ENCODE measurements around the gene LCMT2. TPM values are rescaled to one million over a fixed set of nuclear protein-coding genes. Genes with fewer than 3 reads are reported as not detected.

The LCMT2 gene
- total and polyA plus RNA-seq, 2 of the 8 experiments (the other 6 are each of a cell fraction or from before 2014, with no cell fraction given) = 11.2 to 11.9 TPM

DNA sequence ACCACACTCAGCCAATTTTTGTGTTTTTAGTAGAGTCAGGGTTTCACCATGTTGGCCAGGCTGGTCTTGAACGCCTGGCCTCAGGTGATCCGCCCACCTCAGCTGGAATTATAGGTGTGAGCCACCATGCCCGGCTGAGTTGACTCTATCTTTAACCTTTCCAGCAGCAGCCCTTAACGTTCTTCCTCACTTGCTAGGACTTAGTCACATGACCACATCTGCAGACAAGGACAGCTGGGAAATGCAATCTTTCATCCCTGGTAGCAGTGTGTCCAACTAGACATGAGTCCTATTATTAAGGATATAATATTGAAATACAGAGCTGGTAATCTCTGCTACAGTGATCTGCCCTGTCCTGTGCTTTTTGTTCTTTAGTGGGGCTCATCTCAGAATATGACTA is 18.0 kb downstream of the LCMT2 start:
- ChIA-PET POLR2A (ENCODE audit: partially characterized antibody) (interaction anchor here (0.9 kb wide), 1 partner anchor 13 kb away, joined by 3 read pairs; no protein-coding TSS in a partner anchor), CTCF (ENCODE audit: partially characterized antibody) (interaction anchor here (1.1 to 1.5 kb wide), 3 partner anchors 19 to 108 kb away, joined by 4 to 7 read pairs (median 5); no protein-coding TSS in a partner anchor)
- Histone ChIP-seq H3K4ac (replicated peaks; ENCODE audit: insufficient read length, low read depth, low read length) (no peak overlapping the region), H3K27ac (ENCODE audit: low read depth, low read length) (no peak overlapping the region), H3K27me3 (replicated peaks in 1 of 4; ENCODE audit: control insufficient read depth in 3 of 4, extremely low read depth in 1 of 4, insufficient read depth in 3 of 4, low read length in 3 of 4) (no peaks in the 10 kb centered on the region; a peak in 1 of 7 replicates), H2BK12ac (ENCODE audit: low read depth, low read length) (no peak overlapping the region), H4K8ac (ENCODE audit: extremely low read depth, insufficient read depth, low read length) (no peak overlapping the region), H2BK20ac (ENCODE audit: low read length) (no peak overlapping the region), H3K23ac (ENCODE audit: insufficient read length) (no peak overlapping the region), H3K9ac (replicated peaks in 1 of 4; ENCODE audit: extremely low read depth in 1 of 4, low read depth in 3 of 4, low read length in 3 of 4) (no peak overlapping the region), H3K36me3 (ENCODE audit: control insufficient read depth in 2 of 4, insufficient read depth in 4 of 4, low read length in 3 of 4) (no peaks in the 10 kb centered on the region), H3K23me2 (ENCODE audit: low read depth, low read length) (no peaks in the 10 kb centered on the region), H3K18ac (ENCODE audit: extremely low read depth, low read length) (no peak overlapping the region), H2AK5ac (ENCODE audit: low read depth, low read length) (no peak overlapping the region), H4K91ac (replicated peaks; ENCODE audit: insufficient read length, low read length) (no peak overlapping the region), H3K4me1 (replicated peaks in 1 of 4; ENCODE audit: control insufficient read depth in 3 of 4, insufficient read depth in 4 of 4, low read length in 3 of 4) (peaks cover 0 to 3% (median 0%) of the 10 kb centered on the region in 4 experiments; a peak in 1 of 7 replicates), H4K5ac (ENCODE audit: insufficient read length, low read depth, low read length) (no peak overlapping the region), H3K4me2 (ENCODE audit: insufficient read depth in 1 of 2, low read depth in 2 of 2, low read length in 2 of 2) (no peak overlapping the region), H2AFZ (ENCODE audit: low read length) (no peak overlapping the region), H2BK5ac (ENCODE audit: low read depth, low read length) (no peak overlapping the region), H3K4me3 (ENCODE audit: extremely low read depth in 1 of 4, insufficient read depth in 2 of 4, low read depth in 3 of 4, low read length in 4 of 4) (no peak overlapping the region), H2BK120ac (replicated peaks; ENCODE audit: low read depth, low read length) (no peak overlapping the region), H3K79me1 (ENCODE audit: low read depth, low read length) (no peaks in the 10 kb centered on the region), H3K56ac (replicated peaks; ENCODE audit: insufficient read length, low read depth, low read length) (no peak overlapping the region), H2BK15ac (ENCODE audit: low read length) (no peak overlapping the region), H3K14ac (ENCODE audit: insufficient read length) (no peak overlapping the region), H3K79me2 (ENCODE audit: control insufficient read depth in 1 of 2, insufficient read depth in 2 of 2, low read length in 2 of 2) (no peaks in the 10 kb centered on the region), H3K9me3 (ENCODE audit: insufficient read depth in 2 of 2, low read depth in 1 of 2, low read length in 1 of 2) (no peaks in the 10 kb centered on the region), H4K20me1 (replicated peaks in 1 of 2; ENCODE audit: control insufficient read depth in 1 of 2, insufficient read depth in 2 of 2, low read length in 2 of 2) (no peaks in the 10 kb centered on the region)
- TF ChIP-seq NANOG (IDR thresholded peaks at IDR 0.05; ENCODE audit: insufficient read depth, low read depth, low read length, poor library complexity, severe bottlenecking) = no peak
- TF ChIP-seq TCF12 (IDR thresholded peaks at IDR 0.05; ENCODE audit: low read depth, low read length) = no peak
- no peak for TF ChIP-seq HDAC2 (IDR thresholded peaks at IDR 0.05; ENCODE audit: borderline replicate concordance in 1 of 2, low read depth in 2 of 2, low read length in 2 of 2)
- TF ChIP-seq NRF1 (IDR thresholded peaks at IDR 0.05; ENCODE audit: low read depth, low read length) = no peak
- no peak for TF ChIP-seq BCL11A (IDR thresholded peaks at IDR 0.05; ENCODE audit: low read depth in 2 of 2, low read length in 2 of 2)
- no peak for FAIRE-seq
- no peak for DNase-seq (ENCODE audit: low read depth in 1 of 2, low spot score in 2 of 2)
- 91% methylated on average over 4 of the region's 4 CpGs; no CpG with 5 or more reads in 1 of the 2 experiments for WGBS, 2 experiments (ENCODE audit: extremely low coverage in 1 of 2, insufficient coverage in 1 of 2, insufficient read length in 1 of 2, insufficient replicate concordance in 2 of 2, low coverage in 1 of 2, low lambda C conversion rate in 2 of 2, missing lambda C conversion rate in 1 of 2)

All from H1 (cell line).